ENCODE results near the gene BCAS3. TPM values are rescaled to one million over a fixed set of nuclear protein-coding genes. Genes with fewer than 3 reads are reported as not detected.
"Not testable (repeated sequence)": the region's sequence is repeated elsewhere in the genome, so short reads cannot be mapped to it uniquely, and the experiment has no call there.

Gene BCAS3
- total RNA-seq, 1 experiment from 2014 or later = 4.2 TPM

GRCh38 chr17:61000911-61001310 lies 323.3 kb downstream of the BCAS3 start:
- no peak for DNase-seq (ENCODE audit: low read depth)

DNA sequence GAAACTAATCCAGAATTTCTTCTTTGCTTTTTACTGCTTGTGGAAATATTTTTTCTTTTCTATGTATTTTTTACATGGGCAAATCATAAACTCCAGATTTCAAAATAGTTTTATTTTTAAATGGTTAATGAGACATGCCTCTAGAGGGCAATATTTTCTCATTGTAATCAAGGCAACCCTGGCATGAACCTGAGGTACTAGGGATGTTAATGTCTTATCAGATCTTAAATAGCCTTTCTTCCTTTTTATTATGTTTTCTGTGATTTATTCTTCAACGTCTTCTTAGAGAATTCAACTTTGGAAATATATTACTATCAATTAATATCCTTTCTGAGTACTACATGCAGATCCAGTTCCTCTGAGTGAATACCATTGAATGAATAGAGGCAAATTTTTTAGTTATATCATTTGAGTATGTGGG lies 324.7 kb downstream of the BCAS3 start:
- DNase-seq (ENCODE audit: low read depth) = peak; percentile 3

GRCh38 chr17:61005358-61005757 lies 327.7 kb downstream of the BCAS3 start:
- no peak for DNase-seq (ENCODE audit: low read depth)

DNA sequence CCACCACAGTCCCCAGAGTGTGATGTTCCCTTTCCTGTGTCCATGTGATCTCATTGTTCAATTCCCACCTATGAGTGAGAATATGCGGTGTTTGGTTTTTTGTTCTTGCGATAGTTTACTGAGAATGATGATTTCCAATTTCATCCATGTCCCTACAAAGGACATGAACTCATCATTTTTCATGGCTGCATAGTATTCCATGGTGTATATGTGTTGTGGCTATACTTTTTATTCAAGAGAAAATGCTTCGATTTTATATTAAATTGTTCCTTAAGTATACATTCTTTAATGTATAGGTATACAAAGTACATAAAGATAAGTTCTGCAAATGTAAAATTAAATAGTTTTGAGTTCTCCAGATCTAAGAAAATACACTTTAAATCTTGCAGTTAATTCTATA lies 328.3 kb downstream of the BCAS3 start:
- DNase-seq (ENCODE audit: low read depth) = not testable (repeated sequence)

DNA sequence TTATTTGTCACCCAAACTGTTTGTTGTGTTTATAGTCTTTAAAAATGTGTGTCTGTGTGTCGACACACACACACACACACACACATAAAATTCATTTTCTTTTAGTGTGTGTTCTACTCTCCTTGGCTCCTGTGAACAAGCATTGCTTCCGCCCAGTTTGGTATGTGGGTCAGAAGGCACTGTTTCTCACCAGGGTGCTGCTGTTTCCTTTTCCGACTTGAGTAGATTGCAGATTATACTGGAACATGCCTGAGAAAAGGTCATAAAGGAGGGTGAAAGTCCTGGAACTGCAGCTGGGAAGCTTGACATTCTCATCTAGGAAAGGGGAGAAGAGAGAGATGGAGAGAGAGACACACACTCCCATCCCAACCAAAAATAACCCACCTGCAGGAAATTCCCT lies 330.3 kb downstream of the BCAS3 start:
- DNase-seq (ENCODE audit: low read depth) = peak; percentile 9

- peak; percentile 1 for DNase-seq (ENCODE audit: low read depth)
Observed at GRCh38 chr17:61009663-61010062, 332.0 kb downstream of the BCAS3 start.

DNA sequence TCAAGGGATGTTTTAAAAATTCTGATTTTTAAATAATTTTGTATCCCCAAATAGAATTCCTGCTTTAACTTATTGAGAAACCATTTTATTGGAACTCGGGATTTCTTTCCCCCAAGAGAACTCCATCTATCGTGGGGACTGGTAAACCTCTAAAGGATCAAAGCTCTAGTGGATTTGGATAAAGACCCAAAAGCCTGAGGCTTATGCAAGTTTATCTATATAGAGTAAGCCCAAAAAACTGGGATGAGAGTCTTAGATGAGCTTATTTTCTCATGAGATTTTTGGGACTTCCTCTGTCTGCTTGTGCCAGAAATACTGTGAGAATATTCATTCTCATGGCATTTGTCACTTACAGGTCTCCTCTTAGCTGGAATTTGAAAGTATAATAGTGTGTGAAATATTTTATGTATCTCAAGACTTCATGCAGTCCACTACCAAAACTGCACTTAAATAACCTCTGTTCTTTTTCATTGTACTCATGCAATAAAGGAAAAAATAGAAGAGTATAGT lies 333.1 kb downstream of the BCAS3 start:
- DNase-seq (ENCODE audit: low read depth) = no peak

GRCh38 chr17:61011251-61011650 lies 333.6 kb downstream of the BCAS3 start:
- DNase-seq (ENCODE audit: low read depth) = no peak

- no peak for DNase-seq (ENCODE audit: low read depth)
Observed at GRCh38 chr17:61015966-61016365, 338.3 kb downstream of the BCAS3 start.

GRCh38 chr17:61017317-61018006 lies 339.8 kb downstream of the BCAS3 start:
- no peak for DNase-seq (ENCODE audit: low read depth)

GRCh38 chr17:61018938-61019337 lies 341.3 kb downstream of the BCAS3 start:
- DNase-seq (ENCODE audit: low read depth) = no peak

- DNase-seq (ENCODE audit: low read depth) = no peak
Observed at GRCh38 chr17:61023996-61024395, 346.3 kb downstream of the BCAS3 start.

DNA sequence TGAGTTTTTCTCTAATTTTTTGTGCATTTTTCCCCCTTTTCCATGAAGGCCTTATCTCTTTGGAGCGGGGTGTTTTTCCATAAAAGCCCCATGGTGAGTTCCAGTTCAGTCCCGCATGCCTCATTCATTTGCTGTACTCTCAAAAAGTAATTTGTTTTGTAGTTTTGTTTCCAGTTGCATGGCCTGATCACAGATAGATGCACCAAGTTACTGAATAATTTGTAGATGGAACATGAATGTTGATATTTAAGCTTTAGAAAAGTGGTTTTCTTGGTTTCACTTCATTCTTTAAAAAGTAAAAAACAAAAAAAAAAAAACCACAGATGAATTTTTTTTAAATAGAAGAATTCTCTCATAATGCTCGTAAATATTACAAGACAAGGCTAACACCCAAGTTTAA lies 349.2 kb downstream of the BCAS3 start:
- no peak for DNase-seq (ENCODE audit: low read depth)

DNA sequence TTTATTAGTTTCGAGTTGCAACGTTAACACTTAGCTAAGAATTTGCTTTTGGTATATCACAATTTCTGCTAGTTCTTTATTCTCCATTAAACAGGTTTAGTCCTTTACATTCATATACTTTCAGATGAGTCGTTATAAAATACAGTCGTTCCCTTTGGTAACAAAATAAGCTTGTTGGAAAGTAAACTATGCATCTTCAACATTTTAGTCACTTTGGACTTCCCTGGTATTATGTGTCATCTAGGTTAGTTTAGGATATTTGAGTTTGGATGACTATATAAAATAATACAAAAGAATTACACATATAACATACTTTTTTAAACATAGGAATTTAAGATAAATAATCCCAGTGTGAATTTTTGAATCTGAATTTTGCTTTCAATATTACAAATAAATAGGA lies 351.5 kb downstream of the BCAS3 start:
- DNase-seq (ENCODE audit: low read depth) = no peak

GRCh38 chr17:61040666-61041065 lies 363.0 kb downstream of the BCAS3 start:
- no peak for DNase-seq (ENCODE audit: low read depth)

- not testable (repeated sequence) for DNase-seq (ENCODE audit: low read depth)
Observed at GRCh38 chr17:61042348-61042747, 364.7 kb downstream of the BCAS3 start.

DNA sequence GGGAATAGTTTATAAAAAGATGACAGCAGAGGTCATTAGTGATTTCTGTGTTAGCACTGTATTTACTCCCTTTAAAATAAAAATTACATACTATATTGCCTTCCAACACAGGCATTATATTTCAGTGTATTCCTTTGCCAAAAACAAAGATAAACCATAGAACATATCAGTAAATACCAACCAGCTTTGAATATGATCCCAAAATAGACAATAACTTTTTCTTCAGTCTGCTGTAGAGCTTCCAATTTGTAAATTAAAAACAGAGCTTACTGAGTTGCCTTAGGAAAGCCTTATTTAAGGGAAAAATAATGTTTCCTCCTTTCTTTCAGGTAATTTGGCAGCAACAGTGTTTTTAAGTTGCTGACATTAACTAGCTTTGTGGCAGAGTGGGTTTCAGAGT lies 369.9 kb downstream of the BCAS3 start:
- DNase-seq (ENCODE audit: low read depth) = no peak

GRCh38 chr17:61048376-61049106 lies 370.9 kb downstream of the BCAS3 start:
- DNase-seq (ENCODE audit: low read depth) = no peak

DNA sequence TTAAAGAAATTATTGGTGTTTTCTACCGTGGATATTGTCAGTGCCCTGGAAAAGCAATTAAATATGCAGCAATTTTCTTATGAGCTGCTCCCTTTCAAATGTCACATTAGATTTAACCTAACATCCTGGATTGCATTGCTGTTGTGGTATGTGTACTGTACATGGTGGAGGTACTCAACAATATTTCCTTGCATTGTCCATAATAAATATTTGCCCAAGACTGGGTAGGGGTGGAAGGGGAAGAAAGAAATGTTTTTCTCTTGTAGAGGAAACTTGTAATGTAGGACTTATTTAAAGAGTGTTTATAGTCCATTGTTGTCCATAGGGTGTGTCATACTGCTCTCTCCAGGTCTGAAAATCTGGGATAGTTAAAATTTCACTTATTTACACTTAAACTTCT lies 375.8 kb downstream of the BCAS3 start:
- no peak for DNase-seq (ENCODE audit: low read depth)

- DNase-seq (ENCODE audit: low read depth) = no peak
Observed at GRCh38 chr17:61054436-61054835, 376.8 kb downstream of the BCAS3 start.

DNA sequence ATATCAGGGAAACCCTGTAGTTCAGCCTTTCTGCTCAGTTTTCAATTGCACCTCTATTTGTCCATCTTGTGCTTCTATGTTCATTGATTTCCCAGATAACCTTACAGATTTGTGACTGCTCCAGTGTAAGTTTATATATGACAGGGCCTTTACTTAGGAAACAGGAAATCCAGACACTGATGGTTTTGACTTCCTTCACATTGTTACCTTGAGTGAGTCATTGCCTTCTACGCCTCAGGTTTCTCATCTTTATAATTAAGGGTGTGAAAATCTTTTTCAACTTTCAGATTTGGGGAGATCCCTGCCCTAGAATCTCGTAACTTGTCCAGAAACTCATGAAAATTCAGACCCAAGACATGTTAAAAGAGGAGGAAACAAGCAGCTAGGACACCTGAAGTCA lies 379.6 kb downstream of the BCAS3 start:
- no peak for DNase-seq (ENCODE audit: low read depth)

DNA sequence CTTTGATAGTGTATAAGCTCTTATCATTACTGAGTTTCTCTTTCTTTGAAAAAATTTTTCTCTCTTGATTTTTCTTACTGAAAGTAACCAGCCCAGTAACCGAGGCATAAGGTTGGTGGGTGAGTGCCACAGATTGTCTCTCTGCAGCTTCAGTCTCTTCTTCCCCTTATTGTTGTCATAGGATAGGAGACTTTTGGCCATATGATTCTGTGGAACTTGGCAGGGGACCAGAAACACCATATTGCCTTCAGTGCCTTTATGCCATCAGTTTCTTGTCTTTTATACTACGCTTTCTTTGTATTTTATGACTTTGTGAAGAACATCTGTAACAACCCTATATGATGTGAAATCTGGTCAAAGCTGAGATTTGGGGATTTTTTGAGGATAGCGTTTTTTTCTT lies 380.4 kb downstream of the BCAS3 start:
- DNase-seq (ENCODE audit: low read depth) = no peak

DNA sequence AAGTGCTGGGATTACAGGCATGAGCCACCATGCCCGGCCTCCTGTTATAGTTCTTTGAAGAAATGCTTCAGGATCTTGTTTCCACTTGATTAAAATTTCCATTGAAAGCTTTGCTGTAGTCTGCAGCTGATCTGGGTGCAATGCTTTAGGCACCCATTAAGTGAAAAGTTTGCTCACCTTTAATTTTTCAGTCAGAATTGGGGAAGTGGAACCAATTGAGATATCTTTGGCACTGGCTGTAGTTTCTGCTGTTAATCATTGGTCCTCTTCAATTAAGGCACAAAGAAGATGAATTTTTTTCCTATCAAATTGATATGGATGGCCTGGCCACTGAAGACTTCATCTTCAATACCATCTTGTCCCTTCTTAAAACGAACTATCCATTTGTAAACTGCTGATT lies 385.9 kb downstream of the BCAS3 start:
- no peak for DNase-seq (ENCODE audit: low read depth)

All from Daoy (cell line).